ENCODE results near the gene ASS1. TPM values are rescaled to one million over a fixed set of nuclear protein-coding genes. Genes with fewer than 3 reads are reported as not detected.

The ASS1 gene
- total and polyA plus RNA-seq, 12 donors = 27.4 to 147 (median 53.3) TPM

DNA sequence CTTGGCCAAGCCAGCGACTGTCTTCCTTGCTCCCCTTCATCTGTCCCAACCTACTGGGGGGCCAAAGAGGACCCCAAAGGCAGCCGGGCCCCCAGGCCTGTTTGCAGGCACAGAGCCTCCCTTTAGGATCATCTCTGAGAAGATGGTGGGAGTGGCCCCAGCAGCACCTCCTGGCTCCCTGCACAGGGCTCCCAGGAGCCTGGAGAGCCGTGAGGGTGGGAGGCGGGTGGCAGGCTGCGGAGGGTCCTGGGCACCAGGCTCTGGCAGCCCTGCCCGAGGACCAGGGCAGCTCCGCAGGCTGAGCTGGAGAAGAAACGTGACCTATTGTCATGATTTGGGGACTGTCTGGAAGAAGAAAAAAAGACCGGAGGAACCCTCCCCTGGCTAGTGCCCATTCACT lies 33.4 kb downstream of the ASS1 start:
- 89 to 92% methylated on average over 9 of the region's 9 CpGs for WGBS, 2 donors
- no peak overlapping the region for H3K27ac ChIP-seq
- H3K4me1 ChIP-seq = no peaks in the 10 kb centered on the region
- peaks cover 0 to 5% (median 0%) of the 10 kb centered on the region in 7 donors for H3K27me3 ChIP-seq
- H3K4me3 ChIP-seq = no peak overlapping the region
- H3K9me3 ChIP-seq = no peaks in the 10 kb centered on the region
- peaks cover 0 to 54% (median 13%) of the 10 kb centered on the region in 9 donors for H3K36me3 ChIP-seq
- no peak for DNase-seq
- no peak for ATAC-seq
- no peak for TF ChIP-seq CTCF (IDR thresholded peaks at IDR 0.05)
- intact Hi-C loops (cut with DNase I) = loop anchor here in 1 of 10 donors (10.0 kb wide), 1 partner anchor 63 kb away; no protein-coding TSS in a partner anchor

GRCh38 chr9:130478736-130479575 lies 34.2 kb downstream of the ASS1 start:
- ATAC-seq (no peak), DNase-seq (no peak)
- Histone ChIP-seq H3K27ac (no peak overlapping the region), H3K9me3 (no peaks in the 10 kb centered on the region), H3K4me3 (no peak overlapping the region), H3K4me1 (no peaks in the 10 kb centered on the region), H3K36me3 (peaks cover 0 to 56% (median 13%) of the 10 kb centered on the region in 9 donors), H3K27me3 (peaks cover 0 to 5% (median 0%) of the 10 kb centered on the region in 7 donors)
- intact Hi-C loops (cut with DNase I) = loop anchor here in 1 of 10 donors (10.0 kb wide), 1 partner anchor 64 kb away; no protein-coding TSS in a partner anchor
- TF ChIP-seq CTCF (IDR thresholded peaks at IDR 0.05) = no peak
- WGBS, 2 donors = 93% methylated on average over 35 of the region's 35 CpGs

- WGBS, 2 donors = 91 to 92% methylated on average over 19 of the region's 19 CpGs
- ATAC-seq = no peak
- Histone ChIP-seq H3K4me3 (no peak overlapping the region), H3K36me3 (peaks cover 0 to 56% (median 13%) of the 10 kb centered on the region in 9 donors), H3K27ac (no peak overlapping the region), H3K9me3 (no peaks in the 10 kb centered on the region), H3K27me3 (peaks cover 0 to 5% (median 0%) of the 10 kb centered on the region in 7 donors), H3K4me1 (no peaks in the 10 kb centered on the region)
- TF ChIP-seq CTCF (IDR thresholded peaks at IDR 0.05) = no peak
- no peak for DNase-seq
- intact Hi-C loops (cut with DNase I) = loop anchor here in 1 of 10 donors (10.0 kb wide), 1 partner anchor 65 kb away; no protein-coding TSS in a partner anchor
These were observed 34.8 kb downstream of the ASS1 start for GRCh38 chr9:130479587-130479986.

DNA sequence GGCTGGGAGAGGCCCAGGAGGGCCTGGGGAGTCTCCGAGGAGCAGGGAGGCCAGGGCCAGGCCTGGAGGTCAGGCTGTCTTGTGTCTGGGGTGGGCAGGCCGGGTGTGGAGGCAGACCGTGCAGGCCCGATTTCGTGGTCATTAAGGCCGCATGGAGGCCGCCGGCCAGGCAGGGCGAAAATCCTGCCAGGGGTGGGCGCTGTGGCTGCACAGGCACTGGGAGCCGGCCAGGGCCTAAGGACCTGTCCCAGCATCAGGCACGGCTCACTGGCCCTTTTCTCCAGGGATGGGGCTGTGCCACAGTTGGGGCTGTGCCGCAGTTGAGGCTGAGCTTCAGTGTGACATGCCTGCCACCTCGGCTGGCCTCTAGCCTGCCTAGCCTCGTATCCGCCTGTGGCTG lies 35.9 kb downstream of the ASS1 start:
- Histone ChIP-seq H3K27me3 (peaks cover 0 to 5% (median 0%) of the 10 kb centered on the region in 7 donors), H3K36me3 (peaks cover 0 to 64% (median 13%) of the 10 kb centered on the region in 9 donors), H3K4me3 (no peak overlapping the region), H3K27ac (no peak overlapping the region), H3K9me3 (no peaks in the 10 kb centered on the region), H3K4me1 (no peaks in the 10 kb centered on the region)
- DNase-seq = no peak
- no peak for TF ChIP-seq CTCF (IDR thresholded peaks at IDR 0.05)
- 86% methylated on average over 15 to 16 of the region's 16 CpGs for WGBS, 2 donors
- ATAC-seq = peak in 2 of 8 donors; percentile 10 to 35
- intact Hi-C loops (cut with DNase I) = no loop called here
